ENCODE data around the gene ATP11A.

DNA sequence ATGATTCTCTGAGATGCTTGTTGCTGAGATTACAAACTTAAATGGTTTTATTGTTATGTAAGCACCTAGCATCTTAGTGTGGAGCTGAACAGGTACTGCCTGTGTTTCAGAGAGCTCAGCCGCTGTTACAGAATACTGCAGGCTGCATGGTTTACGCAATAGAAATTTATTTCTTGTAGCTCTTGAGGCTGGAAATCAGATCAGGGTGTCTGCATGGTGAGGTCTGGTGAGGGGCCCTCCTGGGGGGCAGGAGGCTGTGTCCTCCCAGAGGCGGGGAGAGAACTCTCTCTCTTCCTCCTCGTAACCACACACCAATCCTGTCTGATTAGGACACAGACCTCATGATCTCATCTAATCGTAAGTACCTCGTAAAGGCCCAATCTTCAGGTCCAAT lies 13.1 kb downstream of the ATP11A start:
- TF ChIP-seq EZH2phosphoT487 (IDR thresholded peaks at IDR 0.05; ENCODE audit: insufficient read depth, low read depth): no peak
- TF ChIP-seq EZH2 (IDR thresholded peaks at IDR 0.05; ENCODE audit: insufficient read depth, poor library complexity, severe bottlenecking): no peak
